HG03558 (cell line): ENCODE data around the gene PREX1.

ENCODE experiments used
- ATAC-seq: cut with Tn5 transposase; IDR thresholded peaks from one replicate; pipeline ENCODE4 v1.9.1; 2021; ENCODE audit warnings: moderate number of reproducible peaks; ENCODE audit not compliant: unreplicated experiment; ENCODE audit errors: extremely low read depth

PREX1 gene

GRCh38 chr20:48706710-48707365, 121.0 kb downstream of the PREX1 start:
- ATAC-seq = no peak

- no peak for ATAC-seq
These were observed 121.6 kb downstream of the PREX1 start for GRCh38 chr20:48706116-48706656.

- no peak for ATAC-seq
These were observed 122.3 kb downstream of the PREX1 start for GRCh38 chr20:48705240-48706115.

- ATAC-seq = no peak
These were observed 123.0 kb downstream of the PREX1 start for GRCh38 chr20:48704761-48705160.

- ATAC-seq = no peak
These were observed 124.1 kb downstream of the PREX1 start for GRCh38 chr20:48703511-48704219.

- no peak for ATAC-seq
These were observed 124.7 kb downstream of the PREX1 start for GRCh38 chr20:48703107-48703506.

GRCh38 chr20:48702455-48702913, 125.3 kb downstream of the PREX1 start:
- ATAC-seq = no peak

- no peak for ATAC-seq
These were observed 126.1 kb downstream of the PREX1 start for GRCh38 chr20:48701702-48702101.

GRCh38 chr20:48698507-48699267, 129.1 kb downstream of the PREX1 start:
- ATAC-seq = no peak

GRCh38 chr20:48697845-48698491, 129.8 kb downstream of the PREX1 start:
- ATAC-seq = no peak

- ATAC-seq = no peak
These were observed 131.1 kb downstream of the PREX1 start for GRCh38 chr20:48696671-48697070.

- ATAC-seq = no peak
These were observed 132.1 kb downstream of the PREX1 start for GRCh38 chr20:48695738-48696137.

GRCh38 chr20:48695255-48695654, 132.5 kb downstream of the PREX1 start:
- no peak for ATAC-seq

GRCh38 chr20:48694381-48694865, 133.4 kb downstream of the PREX1 start:
- no peak for ATAC-seq

- no peak for ATAC-seq
These were observed 136.3 kb downstream of the PREX1 start for GRCh38 chr20:48691523-48691922.

GRCh38 chr20:48690888-48691287, 136.9 kb downstream of the PREX1 start:
- ATAC-seq = no peak

GRCh38 chr20:48689874-48690571, 137.8 kb downstream of the PREX1 start:
- ATAC-seq = no peak

- no peak for ATAC-seq
These were observed 138.4 kb downstream of the PREX1 start for GRCh38 chr20:48689388-48689787.

GRCh38 chr20:48688579-48688978, 139.2 kb downstream of the PREX1 start:
- no peak for ATAC-seq
